Measurements from ENCODE around the gene DNAJC30.

DNA sequence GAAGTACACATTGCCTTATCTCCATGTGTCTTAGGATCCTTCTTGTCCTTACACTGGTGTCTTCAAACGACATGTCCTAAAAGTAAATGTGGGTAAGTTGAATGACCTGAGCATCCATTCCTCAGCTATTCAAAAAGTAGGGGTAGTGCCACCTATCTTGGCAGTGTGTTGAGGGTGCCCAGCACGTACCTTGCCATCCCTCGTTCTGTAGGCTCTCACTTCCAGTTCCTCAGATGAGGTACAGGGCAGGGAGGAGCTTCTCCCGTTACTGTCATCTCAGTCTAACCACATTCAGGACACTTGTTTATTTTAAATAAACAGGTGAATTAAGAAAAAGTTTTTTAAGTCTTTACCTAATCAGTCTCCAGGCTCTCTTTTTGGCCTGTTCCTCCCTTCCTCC lies 13.1 kb upstream of the DNAJC30 start:
- TF ChIP-seq EP300 (IDR thresholded peaks at IDR 0.05): no peak
- TF ChIP-seq, protein P1, sequence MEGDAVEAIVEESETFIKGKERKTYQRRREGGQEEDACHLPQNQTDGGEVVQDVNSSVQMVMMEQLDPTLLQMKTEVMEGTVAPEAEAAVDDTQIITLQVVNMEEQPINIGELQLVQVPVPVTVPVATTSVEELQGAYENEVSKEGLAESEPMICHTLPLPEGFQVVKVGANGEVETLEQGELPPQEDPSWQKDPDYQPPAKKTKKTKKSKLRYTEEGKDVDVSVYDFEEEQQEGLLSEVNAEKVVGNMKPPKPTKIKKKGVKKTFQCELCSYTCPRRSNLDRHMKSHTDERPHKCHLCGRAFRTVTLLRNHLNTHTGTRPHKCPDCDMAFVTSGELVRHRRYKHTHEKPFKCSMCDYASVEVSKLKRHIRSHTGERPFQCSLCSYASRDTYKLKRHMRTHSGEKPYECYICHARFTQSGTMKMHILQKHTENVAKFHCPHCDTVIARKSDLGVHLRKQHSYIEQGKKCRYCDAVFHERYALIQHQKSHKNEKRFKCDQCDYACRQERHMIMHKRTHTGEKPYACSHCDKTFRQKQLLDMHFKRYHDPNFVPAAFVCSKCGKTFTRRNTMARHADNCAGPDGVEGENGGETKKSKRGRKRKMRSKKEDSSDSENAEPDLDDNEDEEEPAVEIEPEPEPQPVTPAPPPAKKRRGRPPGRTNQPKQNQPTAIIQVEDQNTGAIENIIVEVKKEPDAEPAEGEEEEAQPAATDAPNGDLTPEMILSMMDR (IDR thresholded peaks at IDR 0.05): no peak
